Right lung (tissue), 5 donors: ENCODE data around the gene ZBTB7B. TPM values are rescaled to one million over a fixed set of nuclear protein-coding genes. Genes with fewer than 3 reads are reported as not detected.

Source experiments
- DNase-seq, 2 donors: peaks; one replicate each; pipeline ENCODE4 v3.0.0-alpha.2; 2013
- polyA plus RNA-seq, 5 donors: library from polyadenylated mRNA; unstranded; fragments of 120-200 nt; gene quantifications; one replicate each; pipeline versions ENCODE4 v1.2.1 to v1.2.3, GENCODE V29; 2013; ENCODE audit warnings: inconsistent platforms in 1 of 5, low replicate concordance in 1 of 5; ENCODE audit not compliant: insufficient read length in 5 of 5, insufficient read depth in 1 of 5

ZBTB7B gene
- polyA plus RNA-seq, 5 donors = 10.7 to 26.3 (median 18.8) TPM

DNA sequence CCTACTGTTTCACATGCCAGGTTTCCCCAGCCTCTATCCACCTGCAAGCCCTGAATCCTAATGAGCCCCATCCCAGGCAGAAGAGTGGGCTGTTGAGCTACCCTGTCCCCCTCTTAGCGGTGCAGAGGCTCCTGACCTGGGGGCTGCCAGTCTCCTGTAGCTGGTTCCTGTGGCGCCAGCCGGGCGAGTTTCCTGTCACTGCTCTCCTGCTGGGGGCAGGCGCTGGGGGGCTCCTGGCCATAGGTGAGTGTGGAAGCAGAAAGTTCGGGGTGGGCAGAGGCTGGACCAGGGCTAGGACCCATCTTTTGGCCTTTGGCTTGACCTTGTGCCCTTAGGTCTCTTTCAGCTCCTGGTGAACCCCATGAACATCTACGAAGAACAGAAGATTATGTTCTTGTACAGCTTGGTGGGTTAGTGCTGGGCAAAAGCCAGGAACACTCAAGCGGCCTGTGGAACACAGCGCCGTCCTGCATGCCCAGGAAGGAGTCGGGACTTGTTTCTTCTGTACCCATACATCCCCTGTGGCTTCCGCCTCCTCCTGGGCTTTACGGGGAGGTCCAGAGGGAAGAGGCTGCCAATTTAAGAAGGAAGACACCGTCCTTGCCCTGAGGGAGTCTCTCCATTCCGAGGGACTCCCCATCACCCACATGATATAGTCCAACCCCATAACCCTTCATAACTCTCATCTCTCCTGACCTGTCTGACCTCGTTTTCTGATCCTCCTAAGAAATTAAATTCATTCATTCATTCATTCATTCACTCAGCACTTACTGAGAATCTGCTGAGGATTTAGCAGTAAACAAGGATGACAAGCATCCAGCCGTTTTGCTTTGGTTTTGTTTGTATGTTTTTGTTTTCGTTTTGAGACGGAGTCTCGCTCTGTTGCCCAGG, 32.0 kb downstream of the ZBTB7B start:
- DNase-seq = no peak

DNA sequence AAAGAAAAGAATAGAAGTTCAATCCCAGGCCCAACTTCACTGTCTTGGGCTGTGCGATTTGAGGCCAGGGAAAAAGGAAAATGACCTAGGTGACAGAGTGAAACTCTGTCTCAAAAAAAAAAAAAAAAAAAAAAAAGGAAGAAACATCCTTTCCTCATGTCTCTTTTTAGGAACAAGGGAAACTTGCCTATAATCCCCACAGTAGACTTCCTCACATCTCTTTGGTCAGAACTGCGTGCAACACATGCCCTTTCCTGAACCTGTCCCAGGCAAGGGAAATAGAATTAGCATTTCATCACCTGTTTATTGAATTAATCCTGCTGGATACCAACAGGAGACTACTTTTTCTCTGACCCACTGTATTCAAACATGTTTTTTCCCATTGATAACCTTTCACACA, 33.3 kb downstream of the ZBTB7B start:
- no peak for DNase-seq

- no peak for DNase-seq
Observed at GRCh38 chr1:155037043-155037442, 34.4 kb downstream of the ZBTB7B start.

GRCh38 chr1:155037851-155038441, 35.3 kb downstream of the ZBTB7B start:
- DNase-seq = no peak

GRCh38 chr1:155038602-155039307, 36.2 kb downstream of the ZBTB7B start:
- no peak for DNase-seq

DNA sequence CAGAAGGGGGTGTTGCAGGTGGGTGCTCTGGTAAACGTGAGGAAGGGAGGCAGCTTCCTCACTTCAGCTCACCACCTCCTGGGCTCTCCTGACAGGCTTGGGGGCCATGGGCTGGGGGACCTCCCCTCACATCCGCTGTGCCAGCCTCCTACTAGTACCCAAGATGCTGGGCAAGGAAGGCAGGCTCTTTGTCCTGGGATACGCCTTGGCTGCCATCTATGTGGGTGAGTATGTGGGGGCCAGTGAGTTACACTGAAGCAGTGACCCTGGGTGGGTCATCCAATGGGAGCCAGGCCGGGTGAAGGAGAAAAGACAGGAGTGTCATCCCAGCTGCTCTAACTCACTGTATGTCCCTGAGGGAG, 36.7 kb downstream of the ZBTB7B start:
- DNase-seq = no peak

GRCh38 chr1:155040358-155041093, 37.9 kb downstream of the ZBTB7B start:
- no peak for DNase-seq

DNA sequence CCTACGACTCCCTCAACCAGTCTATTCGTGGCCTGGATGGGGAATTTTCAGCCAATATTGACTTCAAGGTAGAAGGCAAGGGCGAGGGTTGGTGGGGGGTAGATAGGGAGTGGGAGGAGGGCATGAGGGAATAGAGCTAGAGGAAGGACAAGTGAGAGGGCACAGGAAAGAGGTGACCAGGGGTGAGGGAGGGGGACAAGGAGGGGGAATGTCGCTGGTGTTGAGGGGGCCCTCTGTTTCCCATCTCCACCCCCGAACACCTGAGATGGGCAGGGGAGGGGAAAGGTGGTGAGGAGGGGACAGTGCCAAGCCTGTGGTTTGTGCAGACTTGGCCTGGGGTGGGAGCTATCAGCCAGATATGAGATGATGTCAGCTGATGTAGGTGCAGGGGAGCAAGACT, 40.2 kb downstream of the ZBTB7B start:
- no peak for DNase-seq

- no peak for DNase-seq
Observed at GRCh38 chr1:155043301-155043702, 40.7 kb downstream of the ZBTB7B start.

- no peak for DNase-seq
Observed at GRCh38 chr1:155043793-155044192, 41.2 kb downstream of the ZBTB7B start.

DNA sequence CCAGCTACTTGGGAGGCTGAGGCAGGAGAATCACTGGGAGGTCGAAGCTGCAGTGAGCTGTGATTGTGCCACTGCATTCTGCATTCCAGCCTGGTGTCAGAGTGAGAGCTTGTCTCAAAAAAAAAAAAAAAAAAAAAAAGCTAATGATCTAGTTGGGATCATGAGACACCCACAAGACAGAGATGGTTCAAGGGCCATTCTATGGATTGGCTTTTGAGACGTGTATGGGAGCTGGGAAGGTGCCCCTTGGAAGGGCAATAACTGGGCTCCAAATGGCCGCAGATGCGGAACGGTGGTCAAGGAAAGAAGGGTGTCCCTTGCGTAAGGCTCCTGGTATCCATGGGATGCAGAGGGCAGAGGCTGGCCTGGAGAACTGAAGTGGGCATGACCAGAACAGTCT, 41.8 kb downstream of the ZBTB7B start:
- no peak for DNase-seq

DNA sequence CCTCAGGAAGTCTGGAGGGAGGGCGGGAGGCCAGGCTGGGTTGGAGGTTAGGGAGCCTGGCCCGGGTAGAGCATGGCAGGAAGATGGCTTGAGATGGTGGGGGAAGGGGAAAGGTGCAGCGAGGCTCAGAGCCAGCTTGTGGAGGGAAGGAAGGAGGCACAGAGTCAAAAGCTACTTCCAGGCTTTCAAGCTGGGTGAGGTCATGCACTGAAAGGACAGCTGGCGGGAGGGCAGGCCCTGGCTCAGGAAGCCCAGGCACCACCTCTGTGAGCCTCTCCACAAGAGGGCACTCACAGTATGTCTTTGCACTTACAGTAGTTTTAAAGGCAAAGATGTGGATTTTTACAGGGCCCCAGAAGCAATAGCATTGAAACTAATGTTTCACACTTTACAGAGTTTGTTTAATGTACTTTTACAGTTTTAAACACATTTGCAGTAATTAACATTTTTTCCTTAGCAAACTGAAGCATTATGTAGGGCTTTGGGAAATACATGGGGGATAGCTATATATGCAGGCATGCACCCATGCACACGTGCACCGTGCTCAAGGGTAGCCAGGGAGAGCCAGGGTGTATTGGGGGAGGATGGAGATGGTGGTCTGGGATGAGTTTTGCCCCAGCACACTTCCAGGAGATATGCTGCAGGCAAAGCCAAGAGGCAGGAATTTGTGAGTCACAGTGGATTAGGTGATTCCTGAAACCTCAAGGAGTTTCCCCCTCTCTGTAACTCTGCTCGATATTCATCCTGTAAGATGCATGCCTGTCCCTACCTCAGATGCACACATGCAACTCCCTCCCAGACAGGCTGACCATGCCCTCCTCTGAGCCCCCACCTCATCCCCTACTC, 42.4 kb downstream of the ZBTB7B start:
- DNase-seq = peak in 1 of 2 donors; percentile 55

DNA sequence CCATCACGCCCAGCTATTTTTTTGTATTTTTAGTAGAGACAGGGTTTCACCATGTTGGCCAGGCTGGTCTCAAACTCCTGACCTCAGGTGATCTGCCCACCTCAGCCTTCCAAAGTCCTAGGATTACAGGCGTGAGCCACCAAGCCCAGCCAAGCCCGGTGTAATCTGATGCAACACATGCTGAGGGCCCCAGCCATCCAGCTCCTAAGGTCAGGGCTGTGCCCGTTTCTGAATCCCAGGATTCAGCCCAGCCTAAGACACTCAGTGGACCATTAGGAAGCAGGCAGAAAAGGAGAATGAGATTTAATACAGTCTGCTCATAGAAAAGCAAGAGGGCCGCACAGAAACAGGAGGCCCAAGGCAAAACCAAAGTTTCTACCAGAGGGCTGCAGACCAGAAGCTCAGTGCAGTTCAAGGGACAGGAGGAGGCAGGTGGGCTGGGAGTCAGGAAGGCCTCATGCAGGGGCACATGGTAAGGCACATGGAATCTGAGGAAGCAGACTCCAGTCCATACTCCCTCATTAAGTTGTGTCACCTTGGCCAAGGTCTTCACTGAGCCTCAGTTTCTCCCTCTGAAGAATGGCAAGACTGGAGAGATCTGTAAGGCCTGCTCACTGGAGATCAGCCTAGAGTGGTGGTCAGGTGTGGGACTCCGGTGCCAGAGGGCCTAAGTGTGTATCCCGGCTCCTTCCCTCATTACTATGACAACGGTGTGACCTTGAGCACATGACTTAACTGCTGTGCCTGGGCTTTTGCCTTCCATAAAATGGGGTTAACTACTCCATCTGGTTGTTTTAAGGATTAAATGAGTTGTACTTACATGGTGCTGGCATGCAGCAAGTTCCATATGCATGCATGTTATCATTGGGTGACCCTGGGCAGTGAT, 46.1 kb downstream of the ZBTB7B start:
- DNase-seq = no peak

- DNase-seq = no peak
Observed at GRCh38 chr1:155049651-155050559, 47.3 kb downstream of the ZBTB7B start.

DNA sequence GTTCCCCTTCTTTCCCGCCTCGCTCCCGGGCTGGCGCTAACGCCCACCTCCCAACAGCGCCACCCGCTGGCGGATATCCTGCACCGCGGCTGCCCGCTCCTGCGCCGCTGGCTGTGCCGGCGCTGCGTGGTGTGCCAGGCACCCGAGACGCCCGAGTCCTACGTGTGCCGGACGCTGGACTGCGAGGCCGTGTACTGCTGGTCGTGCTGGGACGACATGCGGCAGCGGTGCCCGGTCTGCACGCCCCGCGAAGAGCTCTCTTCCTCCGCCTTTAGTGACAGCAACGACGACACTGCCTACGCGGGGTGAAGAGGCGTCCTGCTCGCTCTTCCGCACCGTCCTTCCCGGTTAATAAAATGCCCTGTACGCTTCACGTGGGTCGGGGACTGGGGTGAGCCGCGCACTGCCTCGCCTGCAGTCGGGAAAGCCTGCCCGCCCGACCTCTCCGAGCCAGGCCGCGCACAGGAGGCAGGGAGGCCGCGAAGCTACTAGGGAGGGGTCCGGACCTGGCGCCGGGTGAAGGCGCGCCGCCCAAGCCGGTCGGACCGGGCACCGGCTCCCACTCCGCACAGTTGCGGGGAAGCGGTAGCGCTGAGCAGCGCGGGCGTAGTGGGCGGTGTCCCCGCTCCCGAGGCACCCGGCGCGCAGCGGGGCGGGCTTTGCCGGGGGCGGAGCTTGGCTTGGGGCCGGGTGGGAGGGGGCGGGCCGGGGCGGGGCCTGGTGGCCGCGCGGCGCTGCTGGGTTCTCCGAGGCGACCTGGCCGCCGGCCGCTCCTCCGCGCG, 48.1 kb downstream of the ZBTB7B start, which contains the start of gene ADAM15:
Gene ADAM15 (plus strand): TSS at position 757 of the 782 bp plus-strand sequence. CDS start 71 bp downstream, outside the sequence.
- peak in 1 of 2 donors; percentile 73 for DNase-seq

- DNase-seq = no peak
Observed at GRCh38 chr1:155051342-155051776, 48.8 kb downstream of the ZBTB7B start.

GRCh38 chr1:155051777-155052398, 49.3 kb downstream of the ZBTB7B start:
- no peak for DNase-seq
